ENCODE results near the gene KIFC3.
A peak's percentile ranks its signal among the peaks of the same experiment; 100 is the strongest.
"Not testable (repeated sequence)": the region's sequence is repeated elsewhere in the genome, so short reads cannot be mapped to it uniquely, and the experiment has no call there.

KIFC3 gene

GRCh38 chr16:57802341-57803133 lies at the start of gene KIFC3:
Gene KIFC3, minus strand, starts transcription at chr16:57802491. Its CDS starts 4,248 bp downstream, at chr16:57798243.
- peak; percentile 69 for DNase-seq

GRCh38 chr16:57848181-57848580 lies 45.9 kb upstream of the KIFC3 start:
- DNase-seq = no peak

GRCh38 chr16:57846931-57847330 lies 44.6 kb upstream of the KIFC3 start:
- DNase-seq = not testable (repeated sequence)

GRCh38 chr16:57846078-57846697 lies 43.9 kb upstream of the KIFC3 start:
- DNase-seq = no peak

- DNase-seq = no peak
Observed at GRCh38 chr16:57845115-57845514, 42.8 kb upstream of the KIFC3 start.

GRCh38 chr16:57844416-57845030 lies 42.2 kb upstream of the KIFC3 start:
- no peak for DNase-seq

- no peak for DNase-seq
Observed at GRCh38 chr16:57843400-57843799, 41.1 kb upstream of the KIFC3 start.

GRCh38 chr16:57842601-57843000 lies 40.3 kb upstream of the KIFC3 start:
- DNase-seq = no peak

GRCh38 chr16:57840833-57841232 lies 38.5 kb upstream of the KIFC3 start:
- no peak for DNase-seq

GRCh38 chr16:57838161-57838560 lies 35.9 kb upstream of the KIFC3 start:
- no peak for DNase-seq

- DNase-seq = no peak
Observed at GRCh38 chr16:57837305-57838125, 35.2 kb upstream of the KIFC3 start.

GRCh38 chr16:57835439-57835838 lies 33.1 kb upstream of the KIFC3 start:
- DNase-seq = not testable (repeated sequence)

- DNase-seq = no peak
Observed at GRCh38 chr16:57834936-57835335, 32.6 kb upstream of the KIFC3 start.

GRCh38 chr16:57830890-57831484 lies 28.7 kb upstream of the KIFC3 start:
- no peak for DNase-seq

GRCh38 chr16:57829969-57830360 lies 27.7 kb upstream of the KIFC3 start:
- DNase-seq = no peak

GRCh38 chr16:57828272-57829161 lies 26.2 kb upstream of the KIFC3 start:
- no peak for DNase-seq

GRCh38 chr16:57826706-57827625 lies 24.7 kb upstream of the KIFC3 start:
- no peak for DNase-seq

GRCh38 chr16:57826052-57826451 lies 23.8 kb upstream of the KIFC3 start:
- DNase-seq = no peak

GRCh38 chr16:57825298-57826044 lies 23.2 kb upstream of the KIFC3 start:
- no peak for DNase-seq

GRCh38 chr16:57824888-57825287 lies 22.6 kb upstream of the KIFC3 start:
- no peak for DNase-seq

All from activated CD4-positive, alpha-beta T cell treated with anti-CD3 and anti-CD28 coated beads, Interleukin-2, Interleukin-6, amounts not matched to agents 100 ng/mL and 50 ng/mL, durations not matched to agents 16 hours and 8 hours (primary cell).